GM21528 (cell line): Measurements from ENCODE around the gene RAX.

Experiments
- ATAC-seq: cut with Tn5 transposase; IDR thresholded peaks from one replicate; pipeline ENCODE4 v1.9.1; 2021; ENCODE audit warnings: mild to moderate bottlenecking, moderate library complexity; ENCODE audit not compliant: unreplicated experiment, low FRiP score

RAX gene

GRCh38 chr18:59272891-59273758, at the start of gene RAX:
TSS of gene RAX (minus strand) at chr18:59273454. CDS start at chr18:59273206, 248 bp downstream.
- ATAC-seq: no peak

DNA sequence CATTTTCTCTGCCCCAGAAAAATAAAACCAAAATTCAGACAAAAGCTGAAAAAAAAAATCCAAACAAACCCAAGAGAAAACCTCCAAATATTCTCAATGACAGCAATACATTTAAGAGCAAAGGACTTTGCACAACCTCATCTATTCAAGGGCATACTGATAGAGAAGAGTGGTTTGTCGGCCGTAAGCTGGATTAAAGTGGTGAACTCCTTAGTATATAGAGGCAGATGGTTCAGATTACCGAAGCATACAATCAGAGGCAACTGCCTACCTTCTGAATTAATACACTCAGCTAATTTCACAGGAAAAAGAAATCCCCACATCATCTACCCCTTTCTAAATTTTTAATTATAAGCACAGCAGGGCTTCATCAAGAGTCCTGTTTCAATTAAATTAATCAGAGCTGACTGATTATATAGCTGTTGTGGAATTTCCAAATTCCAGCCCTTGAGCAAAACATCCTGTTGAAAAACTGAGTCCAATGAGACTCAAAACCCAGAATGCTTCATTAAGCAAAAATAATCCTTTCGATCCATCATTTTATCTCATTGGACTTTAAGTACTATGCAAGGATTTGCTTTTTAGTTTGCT, 45.3 kb upstream of the RAX start, which contains the start of gene CPLX4:
CPLX4 (minus strand) TSS at position 190 of the 591 bp plus-strand sequence; CDS start at position 3, 187 bp downstream.
- ATAC-seq: no peak

- no peak for ATAC-seq
These were observed 38.4 kb upstream of the RAX start for GRCh38 chr18:59311631-59312030.

DNA sequence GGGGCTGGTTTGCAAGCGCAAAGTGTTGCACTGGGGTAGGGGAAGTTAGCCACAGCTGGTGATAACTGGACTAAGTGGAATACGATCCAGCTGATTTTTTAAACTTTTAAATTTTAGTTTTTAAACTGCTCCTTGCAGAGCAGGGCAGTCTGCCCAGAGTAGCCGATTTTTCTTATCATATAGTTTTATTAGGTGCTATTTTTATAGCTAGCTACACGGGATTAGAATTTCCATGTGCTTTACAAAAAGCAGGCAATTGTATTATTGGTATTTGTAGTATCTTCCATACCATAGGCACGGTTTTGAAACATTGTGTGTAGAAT, 35.6 kb upstream of the RAX start:
- no peak for ATAC-seq

DNA sequence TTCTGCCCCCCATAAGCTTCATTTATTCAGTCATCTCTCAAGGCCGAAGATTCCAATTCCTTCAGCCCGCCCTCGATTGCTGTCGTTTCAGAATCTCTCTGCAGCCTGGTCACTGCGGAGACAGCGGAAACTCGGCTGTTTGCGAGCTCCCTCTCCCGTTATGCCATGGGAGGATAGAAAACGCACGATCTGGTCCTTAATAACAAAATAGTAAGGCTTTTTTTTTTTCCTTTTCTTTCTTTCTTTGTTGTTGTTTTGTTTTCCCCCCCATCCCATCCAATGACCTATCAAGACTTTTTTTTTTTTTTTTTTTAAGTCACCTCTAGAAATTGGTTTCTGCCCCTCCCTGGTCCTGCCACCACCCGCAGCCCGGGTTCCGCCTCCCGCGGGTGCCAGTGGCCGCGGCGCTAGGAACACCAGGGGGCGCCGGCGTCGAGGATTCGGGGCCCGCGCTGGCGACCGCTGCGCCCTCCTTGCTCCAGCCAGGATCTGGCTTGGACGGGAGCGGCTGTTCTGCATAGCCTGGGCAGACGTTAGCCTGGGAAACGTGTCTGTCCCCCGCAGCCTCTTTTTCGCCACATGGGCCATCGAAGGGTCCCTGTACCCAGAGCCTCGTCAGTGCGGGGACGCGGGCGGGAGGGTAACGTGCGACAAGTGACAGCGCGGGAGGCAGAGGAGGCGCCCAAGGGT, 35.1 kb upstream of the RAX start:
- peak; percentile 89 for ATAC-seq

DNA sequence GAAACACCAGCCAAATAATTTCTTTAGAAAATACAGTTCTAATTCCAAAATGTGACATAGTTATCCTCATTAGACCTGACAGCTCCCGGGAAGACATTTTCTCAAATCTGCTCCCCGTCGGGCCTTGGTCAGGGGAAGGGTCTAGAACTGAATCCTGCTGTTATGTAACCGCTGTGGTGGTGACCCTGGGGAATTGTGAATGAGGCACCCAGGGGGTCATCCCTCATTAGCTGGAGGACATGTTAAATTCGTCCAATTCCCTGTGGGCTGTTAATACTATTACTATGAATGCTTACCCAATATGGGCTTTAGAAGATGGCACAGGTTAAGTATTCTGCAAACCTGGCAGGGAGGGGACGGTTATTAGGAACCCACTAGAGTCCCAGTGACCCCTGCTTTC, 33.4 kb upstream of the RAX start:
- ATAC-seq: no peak

DNA sequence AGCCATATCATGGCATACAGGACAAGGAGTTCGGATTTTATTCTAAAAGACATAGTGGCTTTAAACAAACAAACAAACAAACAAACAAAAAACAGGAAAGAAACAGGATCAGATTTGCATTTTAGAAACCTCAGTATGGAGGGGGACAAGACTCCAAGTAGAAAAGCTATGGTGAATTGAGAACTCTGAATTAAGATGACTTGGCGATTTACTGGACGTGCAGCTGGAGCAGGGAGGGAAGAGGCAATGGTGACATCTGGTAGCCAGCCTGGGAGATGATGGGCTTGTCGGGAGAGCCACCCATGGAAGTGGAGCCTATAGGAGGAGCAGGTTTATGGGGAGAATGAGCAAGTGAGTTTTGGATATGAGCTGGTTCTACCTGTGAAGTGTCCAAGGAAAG, 32.0 kb upstream of the RAX start:
- ATAC-seq: no peak

DNA sequence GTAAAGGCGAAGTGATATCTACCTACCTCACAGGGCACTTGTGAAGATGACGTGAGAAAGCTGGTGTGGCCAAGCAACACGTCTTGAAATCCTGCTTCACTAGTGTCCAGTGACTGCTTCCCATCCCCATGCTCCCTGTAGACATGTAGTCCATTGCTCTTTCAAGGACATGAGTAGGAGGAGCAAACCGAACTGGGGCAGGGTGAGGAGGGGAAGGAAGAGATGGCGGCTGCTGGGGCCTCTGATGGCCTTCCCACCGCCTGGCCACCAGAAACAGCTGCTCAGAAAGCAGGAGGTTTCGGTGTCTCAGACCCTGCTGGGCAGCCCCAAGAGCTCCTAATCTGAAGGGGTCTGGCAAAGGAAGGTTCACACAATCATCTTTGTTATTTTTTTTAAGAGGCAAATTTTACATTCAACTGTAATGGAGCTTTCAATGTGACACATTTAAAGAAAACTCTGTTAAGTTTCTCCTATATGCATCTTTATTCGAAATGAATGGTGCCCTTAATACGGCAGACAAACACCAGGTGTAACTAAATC, 30.5 kb upstream of the RAX start:
- no peak for ATAC-seq

DNA sequence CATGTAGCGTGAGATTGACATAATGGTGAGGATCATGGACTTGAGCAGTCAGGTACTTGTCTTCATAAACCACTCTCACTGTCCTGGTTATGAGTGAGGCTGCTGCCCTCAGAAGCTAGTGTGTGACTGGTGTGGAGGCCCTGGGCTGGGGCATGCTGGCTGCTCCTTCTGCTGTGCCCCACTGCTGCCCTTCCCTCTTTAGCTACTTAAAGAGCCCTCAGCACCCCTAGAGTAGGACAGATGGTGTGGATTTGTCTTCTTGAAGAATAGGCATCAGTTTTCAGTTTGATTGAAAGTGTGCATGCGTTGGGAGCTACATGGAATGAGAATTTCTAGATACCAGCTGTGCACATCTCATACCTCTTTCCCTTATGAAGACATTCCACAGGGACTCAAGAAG, 29.8 kb upstream of the RAX start:
- ATAC-seq: no peak

- ATAC-seq: no peak
These were observed 28.7 kb upstream of the RAX start for GRCh38 chr18:59301929-59302328.

- ATAC-seq: no peak
These were observed 27.5 kb upstream of the RAX start for GRCh38 chr18:59300676-59301285.

GRCh38 chr18:59298871-59299270, 25.6 kb upstream of the RAX start:
- ATAC-seq: no peak

DNA sequence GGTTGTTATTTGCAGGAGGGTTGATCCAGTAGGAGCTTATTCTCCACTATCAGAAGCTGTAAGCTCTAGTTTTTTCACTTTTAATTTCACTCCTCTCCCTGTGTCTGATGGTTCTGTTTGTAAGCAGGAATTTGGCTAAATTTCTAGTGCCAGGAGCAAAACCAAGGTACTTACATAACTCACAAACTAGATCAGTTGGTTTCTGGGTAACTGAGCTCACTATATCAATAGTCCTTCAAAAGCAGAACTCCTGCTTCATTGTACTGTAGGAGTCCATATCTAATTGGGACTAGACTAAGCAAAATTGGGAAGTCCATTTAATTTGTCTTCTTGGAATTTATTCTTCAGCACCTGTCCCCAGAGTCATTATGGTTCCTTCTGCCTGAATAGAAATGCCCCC, 20.1 kb upstream of the RAX start:
- no peak for ATAC-seq

DNA sequence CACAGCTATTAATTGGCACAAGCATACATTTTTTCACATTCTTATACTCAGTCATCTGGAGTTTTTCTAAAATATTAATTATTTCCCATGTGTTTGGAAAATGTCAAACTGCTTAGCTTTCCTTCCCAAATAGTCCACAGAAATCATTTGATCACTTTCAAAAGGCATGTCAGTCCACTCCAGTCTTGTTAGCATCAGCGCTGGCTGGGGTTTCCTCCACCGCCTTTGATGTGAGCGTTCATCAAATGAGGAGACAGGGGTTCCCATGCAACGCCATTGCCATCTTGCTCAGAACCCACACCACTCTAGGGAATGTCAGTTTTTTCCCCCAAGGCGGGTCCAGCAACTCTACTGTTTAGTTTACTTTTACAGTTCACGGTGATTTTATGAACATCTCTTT, 13.1 kb upstream of the RAX start:
- no peak for ATAC-seq

GRCh38 chr18:59282341-59282740, 9.1 kb upstream of the RAX start:
- no peak for ATAC-seq

DNA sequence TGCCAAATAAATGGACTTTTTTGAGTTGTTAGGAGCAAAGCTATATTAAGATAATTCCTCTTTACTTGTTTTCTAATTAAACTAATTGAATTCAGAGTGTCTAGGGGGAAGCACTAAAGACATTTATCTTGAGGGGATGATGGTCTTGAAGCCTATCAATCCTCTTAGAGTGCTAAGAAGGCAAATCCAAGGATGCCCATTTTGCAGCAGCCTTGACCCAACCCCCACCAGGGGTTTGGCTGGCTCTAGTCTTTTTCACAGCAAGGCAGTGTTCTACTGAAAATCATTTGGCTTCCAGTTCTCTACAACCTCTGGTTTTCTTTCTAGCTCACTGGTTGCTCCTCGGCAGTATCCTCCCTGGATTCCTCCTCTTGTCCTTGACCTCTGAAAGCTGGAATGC, 6.5 kb upstream of the RAX start:
- no peak for ATAC-seq

- ATAC-seq: no peak
These were observed 5.9 kb upstream of the RAX start for GRCh38 chr18:59279193-59279592.

DNA sequence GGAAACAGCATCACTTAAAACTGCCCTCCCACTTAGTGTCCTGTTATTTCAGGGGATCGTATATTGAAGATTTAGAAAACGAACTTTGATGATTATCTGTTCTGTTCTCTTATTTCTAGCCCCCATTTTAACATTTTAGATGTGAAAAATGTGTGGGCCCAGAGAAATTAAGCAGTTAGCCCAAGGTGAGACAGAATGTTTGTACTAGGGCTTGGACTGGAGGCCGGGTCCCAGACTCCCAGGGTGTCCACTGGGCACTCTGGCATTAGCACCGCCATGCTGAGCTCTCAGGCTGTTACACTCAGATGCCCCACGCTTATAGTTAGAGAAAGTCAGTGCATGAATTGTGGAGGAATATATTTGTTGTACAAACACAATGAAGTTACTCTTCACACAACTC, 5.5 kb upstream of the RAX start:
- no peak for ATAC-seq

- no peak for ATAC-seq
These were observed 2.8 kb upstream of the RAX start for GRCh38 chr18:59276047-59276446.

- no peak for ATAC-seq
These were observed 2.2 kb upstream of the RAX start for GRCh38 chr18:59275406-59275949.

DNA sequence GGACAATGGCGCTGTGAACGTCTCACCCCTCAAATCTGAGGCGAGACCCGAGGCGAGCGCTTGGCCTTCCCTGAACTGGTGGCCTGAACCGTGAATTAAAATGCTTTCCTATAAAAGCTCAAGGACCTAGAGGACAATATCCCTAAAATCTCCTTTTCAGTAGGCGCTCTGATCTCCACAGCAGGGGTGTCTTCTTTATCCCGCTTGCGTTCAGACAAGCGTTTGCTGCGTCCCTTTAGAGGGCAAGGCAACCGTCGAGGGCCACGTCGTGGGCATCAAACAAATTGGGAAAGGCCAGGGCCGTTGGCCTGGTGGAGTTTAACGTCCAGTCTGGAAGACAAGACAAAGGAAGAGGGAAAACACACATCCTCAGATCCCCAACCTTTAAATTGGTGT, 1.3 kb upstream of the RAX start:
- ATAC-seq: no peak
